ENCODE measurements around the gene IL15RA.
A peak's percentile ranks its signal among the peaks of the same experiment; 100 is the strongest.

The IL15RA gene, protein sequence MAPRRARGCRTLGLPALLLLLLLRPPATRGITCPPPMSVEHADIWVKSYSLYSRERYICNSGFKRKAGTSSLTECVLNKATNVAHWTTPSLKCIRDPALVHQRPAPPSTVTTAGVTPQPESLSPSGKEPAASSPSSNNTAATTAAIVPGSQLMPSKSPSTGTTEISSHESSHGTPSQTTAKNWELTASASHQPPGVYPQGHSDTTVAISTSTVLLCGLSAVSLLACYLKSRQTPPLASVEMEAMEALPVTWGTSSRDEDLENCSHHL

DNA sequence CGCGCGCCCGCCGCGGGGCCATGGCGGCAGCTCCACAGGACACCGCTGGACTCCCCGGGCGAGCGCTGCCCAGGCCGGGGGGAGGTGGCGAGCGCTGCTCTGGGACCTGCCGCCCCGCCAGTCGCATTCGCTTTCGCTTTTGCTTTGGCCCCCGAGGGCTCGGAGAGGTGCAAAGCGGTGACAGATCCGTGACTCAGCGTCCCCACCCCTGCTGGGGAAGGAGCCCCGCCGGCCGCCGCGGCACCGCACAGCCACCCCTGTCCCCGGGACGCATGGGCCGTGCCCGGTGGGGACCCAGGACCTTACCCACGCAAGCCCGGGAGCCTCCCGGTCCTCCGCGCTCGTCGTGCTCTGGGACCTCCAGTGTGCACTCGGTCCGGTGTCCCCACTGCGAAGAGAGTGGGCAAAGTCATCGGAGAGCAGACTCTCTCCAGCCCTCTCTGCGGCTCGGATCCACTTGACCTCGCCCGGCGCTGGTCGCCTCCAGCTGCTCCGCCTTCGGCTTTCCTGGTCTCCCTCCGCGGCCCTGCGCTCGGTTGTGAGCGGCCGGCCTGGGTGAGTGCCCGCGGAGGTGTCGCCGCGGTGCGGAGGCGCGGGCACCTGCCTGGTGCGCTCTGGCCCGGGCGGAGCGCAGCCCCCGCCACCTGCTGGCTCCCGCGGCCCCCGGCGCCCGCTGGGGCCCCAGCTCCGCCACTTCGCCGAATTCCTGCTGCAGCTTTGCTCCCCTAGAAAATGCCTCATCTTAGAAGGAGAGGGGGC, at the start of gene IL15RA:
IL15RA (minus strand) TSS at position 73 of the 759 bp plus-strand sequence; CDS start at position 22, 51 bp downstream.
- no peak for DNase-seq

DNA sequence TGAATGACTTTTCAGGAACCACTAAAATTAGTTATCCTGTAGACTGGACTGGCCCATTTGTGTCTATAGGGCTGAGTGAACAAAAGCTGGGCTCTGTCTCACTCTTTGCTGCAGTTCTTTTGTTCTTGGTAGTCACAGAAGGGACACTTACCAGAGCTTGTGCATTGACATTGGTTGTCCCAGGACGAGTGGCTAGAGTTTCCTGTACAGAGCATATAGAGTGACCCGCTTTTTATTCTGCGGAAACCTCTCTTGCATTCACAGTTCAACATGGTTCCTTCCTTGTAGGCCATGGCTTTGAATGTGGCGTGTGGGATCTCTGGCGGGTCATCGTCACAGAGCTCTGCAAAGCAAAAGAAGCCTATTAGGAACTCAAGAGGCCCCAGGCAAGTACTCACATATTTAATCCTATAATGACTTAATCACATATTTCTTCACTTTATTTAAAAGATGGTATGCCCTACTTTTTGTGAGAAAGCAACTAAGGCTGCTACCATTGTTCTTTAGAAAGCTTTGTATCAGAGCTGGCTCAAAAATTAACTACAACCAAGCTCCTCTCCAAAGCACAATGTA, 48.4 kb upstream of the IL15RA start:
- DNase-seq, result no peak

DNA sequence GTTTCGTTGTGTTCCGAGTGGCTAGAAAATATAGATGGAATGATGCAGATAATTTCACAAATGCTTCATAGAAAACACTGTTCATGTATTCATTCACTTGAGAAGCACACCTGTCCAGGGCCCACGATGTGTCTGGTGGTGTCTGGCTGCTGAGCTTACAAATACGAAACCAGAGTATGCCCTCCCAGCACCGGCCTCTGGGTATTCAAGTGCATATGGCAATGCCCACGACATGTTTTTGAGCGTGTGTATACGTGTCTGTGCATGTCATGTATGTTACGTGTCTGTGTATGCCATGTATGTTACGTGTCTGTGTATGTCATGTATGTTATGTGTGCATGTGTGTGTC, 47.0 kb upstream of the IL15RA start:
- DNase-seq, result no peak

DNA sequence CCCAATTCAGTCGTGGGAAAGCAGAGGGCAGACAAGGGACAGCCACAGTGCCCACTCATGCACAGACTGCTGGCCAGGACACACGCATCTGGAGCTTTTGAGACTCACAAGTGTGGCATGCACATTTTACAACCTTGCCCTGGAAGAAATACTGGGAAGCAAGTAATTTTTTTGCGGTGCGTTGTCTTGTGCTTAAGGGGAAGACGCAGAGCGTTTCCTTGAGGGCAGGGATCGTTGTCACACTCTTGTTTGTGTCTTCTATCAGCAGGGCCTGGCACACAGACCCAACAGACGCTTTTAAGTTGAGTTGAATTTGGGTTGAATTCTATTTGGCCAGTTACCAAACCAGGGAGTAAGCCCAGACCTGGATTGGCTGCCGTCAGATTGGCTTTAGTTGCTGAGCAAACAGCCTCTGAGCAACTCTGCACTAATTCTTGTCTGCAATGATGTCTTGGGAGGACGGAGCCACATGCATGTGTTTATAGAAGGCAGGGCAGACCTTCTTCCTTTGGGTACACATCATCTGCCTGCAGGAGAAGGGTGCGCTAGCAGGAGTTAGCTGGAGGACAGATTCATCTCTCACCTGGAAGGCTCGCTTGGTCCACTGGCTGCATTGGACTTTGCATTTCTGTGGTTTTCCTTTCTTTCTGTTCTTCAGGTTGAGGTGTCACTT, 46.5 kb upstream of the IL15RA start:
- no peak for DNase-seq

DNA sequence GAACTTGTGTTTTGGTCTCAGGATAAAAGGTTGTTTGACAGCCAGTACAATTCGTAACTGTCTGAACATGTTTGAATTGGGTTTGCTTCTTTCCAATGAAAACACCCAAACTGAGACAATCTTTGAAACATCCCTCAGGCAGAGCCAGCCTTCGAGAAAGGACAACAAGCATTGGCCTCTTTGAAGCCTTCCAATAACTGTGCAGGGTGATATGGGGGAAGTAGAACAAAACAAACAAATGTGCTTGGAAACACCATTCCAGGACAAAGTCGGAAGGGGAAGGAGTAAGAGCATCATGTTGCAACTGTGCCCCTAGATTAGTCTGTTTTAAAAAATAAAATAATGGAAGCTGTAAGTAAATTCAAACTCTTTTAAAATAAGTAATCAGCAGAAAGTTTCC, 45.3 kb upstream of the IL15RA start:
- DNase-seq, result no peak

DNA sequence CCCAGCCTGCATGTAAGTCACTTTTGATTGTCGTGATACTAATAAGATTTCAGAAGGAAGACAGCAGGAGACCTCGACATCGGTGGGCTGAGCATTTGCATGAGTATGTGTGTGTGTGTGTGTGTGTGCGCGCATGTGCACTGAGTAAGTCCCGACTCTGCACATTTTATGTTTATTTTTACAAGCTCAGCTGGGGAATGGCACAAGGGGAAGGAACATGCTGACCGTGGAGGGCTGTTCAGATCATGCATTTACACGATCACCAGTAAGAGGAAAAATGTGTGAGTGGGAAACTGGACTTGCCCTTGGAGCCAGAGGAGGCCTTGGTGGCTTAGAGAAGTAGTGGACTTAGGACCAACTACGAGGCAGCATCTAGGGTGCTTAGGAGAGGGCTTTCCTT, 43.5 kb upstream of the IL15RA start:
- DNase-seq, result no peak

DNA sequence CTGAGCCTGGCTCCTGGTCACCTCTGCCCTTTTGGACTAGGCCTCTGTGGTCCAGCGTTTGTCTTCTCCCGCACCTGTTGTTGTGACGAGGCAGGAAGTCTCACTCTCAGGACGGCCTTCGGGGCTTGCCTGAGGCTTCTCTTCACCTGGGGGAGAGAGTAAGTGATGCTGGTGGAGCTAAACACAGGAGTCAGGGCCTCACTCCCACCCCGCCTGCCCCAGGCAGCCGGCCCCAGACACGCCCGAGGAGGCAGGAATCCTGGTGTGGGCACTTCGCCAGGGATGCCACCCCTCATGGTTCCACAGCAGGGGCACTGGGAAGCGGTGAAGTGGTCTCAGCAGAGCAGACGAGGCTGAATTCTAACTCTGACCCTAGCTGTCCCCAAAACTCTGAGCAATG, 42.5 kb upstream of the IL15RA start:
- DNase-seq, result no peak

DNA sequence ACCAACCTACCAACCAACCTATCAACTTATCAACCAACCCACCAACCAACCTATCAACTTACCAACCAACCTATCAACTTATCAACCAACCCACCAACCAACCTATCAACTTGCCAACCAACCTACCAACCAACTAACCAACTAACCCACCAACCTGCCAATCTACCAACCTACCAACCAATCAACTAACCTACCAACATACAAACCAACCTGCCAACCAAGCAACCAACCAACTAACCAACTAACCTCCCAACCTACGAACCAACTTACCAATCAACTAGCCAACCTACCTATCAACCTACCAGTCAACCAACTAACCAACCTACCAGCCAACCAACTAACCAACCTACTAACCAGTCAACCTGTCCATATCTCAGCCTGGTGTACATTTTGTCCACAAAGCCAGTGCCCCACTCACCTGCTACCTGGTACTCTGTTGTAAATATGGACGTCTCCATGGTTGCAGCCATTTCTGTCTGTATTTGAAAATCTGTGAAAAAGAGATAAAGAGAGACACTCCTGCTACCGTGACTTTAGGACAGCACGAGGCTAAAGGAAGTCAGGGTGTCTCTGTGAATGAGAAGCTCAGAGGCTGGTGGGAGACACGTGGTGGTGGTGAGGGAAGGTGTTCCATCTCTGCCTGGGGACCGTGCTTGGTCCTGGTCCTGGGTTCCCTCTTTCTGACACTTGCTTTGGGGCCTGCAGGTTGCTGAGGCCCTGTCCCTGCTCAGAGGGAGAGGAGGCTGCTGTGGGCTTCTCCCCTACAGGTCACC, 41.9 kb upstream of the IL15RA start:
- no peak for DNase-seq

DNA sequence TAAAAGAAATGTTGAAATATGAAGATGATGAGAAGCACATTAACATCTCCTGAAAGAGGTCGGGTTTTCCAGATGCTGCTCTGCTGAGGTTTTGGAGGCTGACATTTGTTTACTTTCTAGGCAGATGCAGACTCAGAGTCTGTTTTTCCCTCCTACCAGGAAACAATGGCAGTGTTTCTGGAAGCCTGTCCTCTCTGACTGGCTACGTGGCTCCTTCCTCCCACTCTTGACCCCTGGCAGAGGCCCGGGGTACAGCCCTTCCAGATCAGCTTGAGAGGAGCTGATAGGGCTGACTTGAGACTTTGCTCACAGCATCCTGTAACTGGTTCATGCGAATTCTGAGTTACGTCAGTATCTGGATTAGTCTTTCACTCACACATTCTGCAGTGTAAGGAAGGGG, 41.1 kb upstream of the IL15RA start:
- DNase-seq, result no peak

DNA sequence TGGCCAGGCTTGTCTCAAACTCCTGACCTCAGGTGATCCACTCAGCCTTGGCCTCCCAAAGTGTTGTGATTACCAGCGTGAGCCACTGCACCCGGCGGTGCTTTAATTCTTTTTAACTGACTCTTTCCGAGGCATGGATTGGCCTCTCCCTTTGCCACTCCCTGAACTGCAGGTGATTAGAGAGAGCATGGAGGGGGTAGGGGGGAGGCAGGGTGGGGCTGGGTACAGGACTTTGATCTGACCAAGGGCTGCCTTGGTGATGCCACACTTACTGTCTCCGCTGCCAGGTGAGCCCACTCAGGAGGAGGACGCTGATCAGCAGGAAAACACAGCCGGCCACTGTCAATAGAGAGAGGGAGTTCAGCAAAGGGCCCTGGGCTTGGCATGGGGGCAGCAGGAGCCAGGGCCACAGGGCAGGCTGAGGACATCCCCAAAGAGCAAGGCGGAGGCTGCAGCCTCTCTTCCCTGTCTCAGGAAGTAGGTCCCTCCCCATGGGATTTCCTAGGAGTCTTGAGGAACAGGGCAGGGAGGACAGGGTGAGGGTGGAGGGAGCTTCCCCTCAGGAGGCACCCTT, 40.5 kb upstream of the IL15RA start:
- no peak for DNase-seq

DNA sequence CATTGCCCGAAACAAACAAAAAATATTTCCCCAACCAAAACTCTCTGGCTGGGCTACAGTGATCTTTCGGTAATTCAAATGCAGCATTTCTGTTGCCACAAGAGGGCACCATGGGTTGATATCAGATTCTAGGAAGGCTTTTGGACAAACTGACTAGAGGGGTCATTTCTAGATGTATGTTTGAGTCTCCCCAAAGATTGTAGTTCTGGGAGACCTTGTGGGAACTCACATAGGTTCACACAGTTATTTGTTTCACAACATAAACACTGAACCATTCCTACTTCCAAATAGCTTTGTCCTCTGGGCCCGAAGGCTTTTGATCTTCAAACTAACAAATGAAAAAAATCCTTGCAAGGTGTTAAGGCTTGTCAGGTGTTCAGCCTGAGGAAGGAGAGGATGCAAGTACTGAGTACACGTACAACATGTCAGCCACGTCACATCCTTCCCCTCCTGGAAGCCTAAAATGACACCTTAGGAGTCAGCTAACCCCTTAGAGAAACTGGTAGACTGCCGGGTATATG, 37.0 kb upstream of the IL15RA start:
- DNase-seq, result peak; percentile 67

DNA sequence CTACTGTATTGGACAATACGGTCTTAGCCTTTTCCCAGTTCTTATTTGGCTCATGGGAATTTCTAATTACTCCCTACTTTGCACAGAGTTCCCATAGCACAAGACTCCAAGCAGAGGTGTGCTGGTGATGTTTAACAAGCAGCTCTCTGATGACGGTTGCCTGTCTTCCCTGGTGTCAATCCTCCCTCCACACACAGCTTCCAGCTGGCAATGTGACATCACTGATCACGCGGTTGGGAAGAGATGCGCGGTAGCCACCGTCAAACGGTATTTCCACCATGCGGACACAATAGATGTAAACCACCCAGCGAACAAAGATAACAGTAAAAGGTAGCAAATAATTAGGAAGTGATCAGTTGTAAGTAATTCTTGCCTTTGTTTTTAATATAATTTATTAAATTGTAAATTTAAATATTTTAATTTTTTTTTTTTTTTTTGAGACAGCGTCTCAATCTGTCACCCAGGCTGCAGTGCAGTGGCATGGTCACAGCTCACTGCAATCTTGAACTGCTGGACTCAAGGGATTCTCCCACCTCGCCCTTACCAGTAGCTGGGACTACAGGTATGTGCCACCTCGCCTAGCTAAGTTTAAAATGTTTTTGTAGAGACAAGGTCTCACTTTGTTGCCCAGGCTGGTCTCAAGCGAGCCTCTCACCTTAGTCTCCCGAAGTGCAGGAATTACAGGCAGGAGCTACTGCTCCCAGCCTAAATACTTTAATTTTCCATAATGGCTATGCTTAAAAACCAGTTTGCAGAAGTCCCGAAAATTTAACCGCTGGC, 36.3 kb upstream of the IL15RA start:
- DNase-seq, result peak; percentile 51

DNA sequence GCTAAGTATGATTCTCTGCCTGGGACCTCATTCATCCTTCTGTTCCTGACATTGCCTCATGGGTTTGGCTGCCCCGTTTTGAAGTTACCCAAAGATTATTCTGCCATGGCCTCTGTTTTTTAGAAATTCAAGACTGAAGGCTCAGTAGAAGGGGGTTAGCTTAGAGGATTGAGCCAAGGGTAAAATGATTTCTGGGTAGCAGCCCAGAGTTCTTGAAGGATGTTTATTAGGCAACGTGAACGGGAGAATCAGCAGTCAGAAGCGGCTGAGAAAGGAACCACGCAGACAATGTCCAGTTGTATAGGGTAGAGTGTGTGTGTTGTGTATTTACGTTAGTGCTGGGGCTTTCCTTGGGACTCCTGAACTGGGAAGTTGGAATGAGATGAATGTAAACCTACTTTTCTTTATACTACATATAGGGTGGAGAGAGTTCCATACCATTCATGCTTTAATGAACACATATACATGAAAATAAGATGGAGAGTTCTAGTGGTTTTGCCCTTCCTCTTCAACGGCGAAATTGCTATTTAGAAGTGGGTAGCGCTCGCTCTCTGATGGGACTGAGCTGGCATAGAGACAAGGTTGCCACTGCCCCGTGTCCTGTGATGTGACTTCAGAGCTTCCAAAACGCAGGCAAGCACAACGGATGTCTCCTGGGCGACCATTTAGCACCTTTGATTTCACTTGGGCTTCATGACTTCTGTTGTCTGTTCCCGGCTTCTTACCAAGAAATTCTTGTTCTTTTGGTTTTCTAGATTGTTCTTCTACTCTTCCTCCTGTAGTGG, 35.0 kb upstream of the IL15RA start:
- no peak for DNase-seq

DNA sequence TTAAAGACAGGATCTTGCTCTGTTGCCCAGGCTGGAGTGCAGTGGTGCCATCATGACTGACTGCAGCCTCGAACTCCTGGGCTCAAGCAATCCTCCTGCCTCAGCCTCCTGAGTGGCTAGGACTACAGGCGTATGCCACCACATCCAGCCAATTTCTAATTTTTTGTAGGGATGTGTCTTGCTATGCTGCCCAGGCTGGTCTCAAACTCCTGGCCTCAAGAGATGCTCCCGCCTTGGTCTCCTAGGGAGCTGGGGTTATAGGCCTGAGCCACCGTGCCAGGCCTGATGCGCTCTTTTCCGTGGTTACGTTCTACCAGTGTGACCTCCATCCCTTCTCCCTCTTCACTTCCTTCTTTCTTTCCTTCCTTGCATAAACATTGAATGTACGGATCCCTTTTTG, 34.2 kb upstream of the IL15RA start:
- no peak for DNase-seq

DNA sequence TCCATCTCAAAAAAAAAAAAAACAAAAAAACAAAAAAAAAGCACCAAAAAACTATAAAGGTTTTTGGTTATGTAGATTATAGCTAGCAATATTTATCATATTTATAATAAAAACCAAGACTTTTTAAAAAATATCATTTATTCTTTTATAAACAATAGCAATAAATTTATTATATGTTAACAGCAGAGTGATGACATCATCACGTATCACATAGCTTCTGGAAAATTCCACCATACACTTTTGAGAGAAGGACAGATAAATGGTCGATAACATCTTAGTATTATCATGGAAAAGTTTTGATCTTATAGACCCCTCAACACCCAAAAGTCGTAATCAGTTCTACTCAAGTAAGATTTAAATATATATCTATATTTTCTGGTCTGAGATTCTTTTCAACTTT, 33.2 kb upstream of the IL15RA start:
- DNase-seq, result no peak

DNA sequence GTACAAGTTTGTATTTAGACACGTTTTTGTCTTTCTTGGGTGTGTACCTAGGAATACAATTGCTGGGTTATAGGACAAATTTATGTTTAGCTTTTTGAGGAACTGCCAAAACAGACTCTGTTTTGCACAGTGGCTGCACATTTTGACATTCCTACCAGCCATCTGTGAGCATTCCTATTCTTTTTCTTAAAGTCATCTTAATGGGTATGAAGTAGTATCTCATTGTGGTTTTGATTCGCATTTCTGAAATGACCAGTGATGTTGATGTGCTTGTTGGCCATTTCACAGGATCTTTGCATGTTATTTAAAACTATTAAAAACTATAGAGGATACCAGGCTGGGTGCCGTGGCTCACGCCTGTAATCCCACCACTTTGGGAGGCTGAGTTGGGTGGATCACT, 32.6 kb upstream of the IL15RA start:
- DNase-seq, result no peak

DNA sequence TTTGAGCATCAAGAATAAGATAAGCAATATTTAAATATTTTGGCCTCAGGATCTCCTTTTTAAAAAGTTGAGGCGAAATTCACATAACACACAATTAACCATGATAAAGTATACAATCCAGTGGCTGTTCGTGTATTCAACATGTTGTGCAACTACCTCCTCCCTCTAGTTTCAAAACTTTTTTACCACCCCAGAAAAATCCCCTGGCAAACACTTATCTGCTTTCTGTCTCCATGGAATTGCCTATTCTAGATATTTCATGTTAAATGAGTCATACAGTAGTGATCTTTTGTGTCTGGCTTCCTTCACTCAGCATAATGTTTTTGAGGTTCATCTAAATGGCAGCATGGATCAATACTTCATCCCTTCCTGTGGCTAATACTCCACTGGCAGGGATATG, 31.8 kb upstream of the IL15RA start:
- DNase-seq, result no peak

DNA sequence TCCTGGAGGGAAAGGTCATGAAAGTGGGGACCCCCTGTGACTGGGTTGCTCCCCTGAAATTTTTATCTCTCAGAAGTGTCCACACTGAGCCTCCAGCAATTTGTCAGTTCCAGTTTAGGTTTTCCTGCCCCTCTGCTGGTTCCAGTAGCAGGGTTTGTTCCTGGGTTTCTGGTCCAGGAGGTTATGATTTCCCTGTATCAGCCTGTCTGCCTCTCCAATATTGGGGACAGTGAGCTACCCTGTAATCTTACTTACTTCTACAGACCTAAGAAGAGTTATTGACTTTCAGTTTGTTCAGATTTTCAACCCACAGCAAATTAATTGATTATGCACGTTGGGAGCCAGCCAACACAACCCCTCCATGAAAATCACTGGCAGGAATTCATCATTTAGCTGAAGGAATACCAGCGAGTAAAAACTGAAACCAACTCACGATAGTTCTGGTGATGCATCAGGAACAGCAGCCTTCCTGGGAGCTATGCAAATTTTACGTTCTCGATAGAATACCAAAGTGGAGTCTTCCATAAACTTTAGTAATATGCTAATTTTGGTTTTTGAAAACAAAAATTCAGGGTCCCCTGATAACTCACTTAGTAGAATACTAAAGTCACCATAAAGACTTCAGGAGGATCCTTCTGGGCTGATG, 31.3 kb upstream of the IL15RA start:
- no peak for DNase-seq

DNA sequence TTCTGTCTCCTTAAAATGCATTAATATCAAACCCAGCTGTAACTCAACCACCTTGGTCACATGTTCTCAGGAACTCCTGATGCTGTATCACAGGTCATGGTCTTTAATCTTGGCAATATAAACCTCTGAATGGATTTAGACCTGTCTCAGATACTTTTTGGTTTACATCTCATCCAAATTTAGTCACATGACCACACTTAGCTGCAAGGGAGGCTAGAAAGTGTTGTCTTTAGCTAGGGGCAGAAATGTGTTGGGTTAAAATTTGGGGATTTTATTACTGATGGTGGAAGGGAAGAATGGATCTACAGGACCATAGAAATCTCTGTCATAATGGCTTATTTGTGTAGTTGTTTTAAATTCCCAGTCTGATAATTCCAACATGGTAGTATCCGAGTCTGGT, 29.6 kb upstream of the IL15RA start:
- DNase-seq, result no peak

DNA sequence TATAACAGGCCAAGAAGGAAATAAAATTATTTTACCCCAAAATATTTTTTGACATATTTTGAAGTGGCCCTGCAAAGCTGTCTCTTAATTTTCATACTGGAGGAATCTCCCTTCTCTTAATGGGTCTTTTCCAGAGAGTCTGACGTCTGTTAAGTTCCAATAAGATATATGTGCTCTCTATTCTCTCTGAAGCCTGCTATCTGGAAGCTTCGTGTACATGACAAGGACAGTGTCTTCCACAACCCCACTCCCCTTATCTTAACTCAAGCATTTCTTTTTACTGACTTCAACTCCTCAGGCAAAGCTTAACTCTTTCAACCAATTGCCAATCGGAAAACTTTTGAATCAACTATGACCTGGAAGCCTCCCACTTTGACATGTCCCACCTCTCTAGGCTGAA, 29.2 kb upstream of the IL15RA start:
- no peak for DNase-seq
